Adrenal gland (tissue), 5 donors: ENCODE results near the gene ZNF628.

Source experiments
- POLR2A ChIP-seq, 2 donors: fragments of 450-650 bp; IDR thresholded peaks; one replicate each; pipeline ENCODE4 v1.6.1; 2017; ENCODE audit warnings: antibody characterized with exemption in 2 of 2, mild to moderate bottlenecking in 2 of 2, moderate library complexity in 1 of 2
- TF ChIP-seq, protein P1 (sequence below), 6 experiments: fragments of 450-650 bp in 4 of 6; fragments of 200-600 bp in 2 of 6; sonication (generic) in 1 of 6; IDR thresholded peaks; 1 replicate in 5 of 6; 2 replicates in 1 of 6; pipeline versions ENCODE4 v1.5.1 to v1.8.0; 2016 to 2021; ENCODE audit warnings: antibody characterized with exemption in 6 of 6, mild to moderate bottlenecking in 2 of 6, moderate library complexity in 1 of 6
- donor health status: DM: no; HTN: no; CAD: no.

DNA sequence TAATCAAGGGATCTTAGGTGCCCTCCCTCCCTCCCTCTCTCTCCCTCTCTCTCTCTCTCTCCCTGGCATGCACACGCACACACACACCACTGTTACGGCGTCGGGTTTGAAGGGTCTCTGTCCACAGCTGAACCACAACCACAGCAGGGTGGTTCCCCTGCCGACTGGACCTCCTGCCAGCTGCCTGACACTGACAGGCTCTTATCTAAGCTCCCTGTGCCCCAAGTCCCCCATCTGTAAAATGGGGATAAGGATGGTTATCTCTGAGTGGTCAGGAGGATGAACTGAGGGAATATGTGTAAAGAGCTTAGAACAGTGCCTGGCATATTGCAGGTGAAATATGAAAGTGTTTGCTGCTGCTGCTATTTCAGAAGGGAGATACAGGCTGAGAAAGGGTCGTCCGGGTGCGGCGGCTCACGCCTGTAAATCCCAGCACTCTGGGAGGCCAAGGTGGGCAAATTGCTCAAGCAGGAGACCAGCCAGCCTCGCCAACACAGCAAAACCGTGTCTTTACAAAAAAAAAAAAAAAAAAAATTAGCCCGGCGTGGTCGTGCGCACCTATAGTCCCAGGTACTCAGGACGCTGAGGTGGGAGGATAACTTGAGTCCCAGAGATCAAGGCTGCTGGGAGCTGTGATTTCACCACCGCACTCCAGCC, 32.5 kb upstream of the ZNF628 start:
- TF ChIP-seq, protein P1, sequence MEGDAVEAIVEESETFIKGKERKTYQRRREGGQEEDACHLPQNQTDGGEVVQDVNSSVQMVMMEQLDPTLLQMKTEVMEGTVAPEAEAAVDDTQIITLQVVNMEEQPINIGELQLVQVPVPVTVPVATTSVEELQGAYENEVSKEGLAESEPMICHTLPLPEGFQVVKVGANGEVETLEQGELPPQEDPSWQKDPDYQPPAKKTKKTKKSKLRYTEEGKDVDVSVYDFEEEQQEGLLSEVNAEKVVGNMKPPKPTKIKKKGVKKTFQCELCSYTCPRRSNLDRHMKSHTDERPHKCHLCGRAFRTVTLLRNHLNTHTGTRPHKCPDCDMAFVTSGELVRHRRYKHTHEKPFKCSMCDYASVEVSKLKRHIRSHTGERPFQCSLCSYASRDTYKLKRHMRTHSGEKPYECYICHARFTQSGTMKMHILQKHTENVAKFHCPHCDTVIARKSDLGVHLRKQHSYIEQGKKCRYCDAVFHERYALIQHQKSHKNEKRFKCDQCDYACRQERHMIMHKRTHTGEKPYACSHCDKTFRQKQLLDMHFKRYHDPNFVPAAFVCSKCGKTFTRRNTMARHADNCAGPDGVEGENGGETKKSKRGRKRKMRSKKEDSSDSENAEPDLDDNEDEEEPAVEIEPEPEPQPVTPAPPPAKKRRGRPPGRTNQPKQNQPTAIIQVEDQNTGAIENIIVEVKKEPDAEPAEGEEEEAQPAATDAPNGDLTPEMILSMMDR (IDR thresholded peaks at IDR 0.05) = no peak
- no peak for TF ChIP-seq POLR2A (IDR thresholded peaks at IDR 0.05)
